ENCODE measurements around the gene MAGI2. TPM values are rescaled to one million over a fixed set of nuclear protein-coding genes. Genes with fewer than 3 reads are reported as not detected.

MAGI2 gene
- total and polyA plus RNA-seq, 2 donors from 2014 or later = 4.4 to 9.0 TPM

DNA sequence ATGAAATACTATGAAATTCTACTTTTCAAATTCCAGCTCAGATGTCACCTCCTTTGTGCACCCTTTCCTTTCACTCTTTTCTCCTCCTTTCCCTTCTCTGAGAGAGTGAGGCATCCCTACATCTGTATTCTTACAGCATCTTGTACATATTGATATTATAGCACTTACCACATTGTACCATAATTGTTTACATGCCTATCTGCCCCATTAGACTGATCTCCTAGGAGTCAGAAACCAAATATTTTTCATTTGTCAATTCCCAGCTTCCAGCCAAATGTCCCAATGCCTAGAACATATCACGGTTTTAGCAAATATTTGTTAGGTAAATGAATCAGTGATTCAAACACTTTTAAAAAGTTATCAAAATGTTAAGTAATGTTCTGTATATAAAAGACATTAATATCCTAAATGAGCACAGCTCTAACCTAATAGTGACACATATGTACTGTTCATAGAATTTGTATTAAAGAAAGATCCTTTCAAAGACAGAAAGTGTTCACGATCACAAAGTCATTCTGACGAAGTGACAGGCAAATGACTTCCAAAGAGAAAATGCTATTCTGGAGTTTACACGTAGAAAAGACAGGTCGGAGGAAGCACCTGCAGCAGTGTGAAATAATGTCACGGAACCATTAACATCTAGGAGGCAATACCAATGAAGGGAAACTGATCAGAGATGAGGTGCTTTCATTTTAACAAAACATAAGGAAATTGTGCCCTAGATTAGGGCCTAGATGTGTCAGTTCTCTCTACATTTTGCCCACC, 774.2 kb downstream of the MAGI2 start:
- H3K36me3 ChIP-seq (ENCODE audit: control insufficient read depth in 2 of 3, insufficient read depth in 3 of 3, low read length in 3 of 3) = no peaks in the 10 kb centered on the region
- no peak overlapping the region for H3K27ac ChIP-seq (ENCODE audit: low read depth in 2 of 2, low read length in 2 of 2)
- no peaks in the 10 kb centered on the region for H3K27me3 ChIP-seq (ENCODE audit: control insufficient read depth, insufficient read depth, low read length)
- H3K9ac ChIP-seq (ENCODE audit: low read length in 3 of 3) = no peak overlapping the region
- no peaks in the 10 kb centered on the region for H3K4me1 ChIP-seq (ENCODE audit: control insufficient read depth in 2 of 3, insufficient read depth in 2 of 3, low read depth in 1 of 3, low read length in 3 of 3)
- DNase-seq (no peak), FAIRE-seq (no peak)
- intact Hi-C loops (cut with DNase I) = no loop called here
- H3K4me3 ChIP-seq (ENCODE audit: low read length in 3 of 3) = no peak overlapping the region
- TF ChIP-seq CTCF (IDR thresholded peaks at IDR 0.05; ENCODE audit: borderline replicate concordance, extremely low read depth, insufficient read depth) = no peak
- H3K9me3 ChIP-seq (ENCODE audit: control insufficient read depth in 2 of 3, insufficient read depth in 1 of 3, low read length in 3 of 3) = no peaks in the 10 kb centered on the region

DNA sequence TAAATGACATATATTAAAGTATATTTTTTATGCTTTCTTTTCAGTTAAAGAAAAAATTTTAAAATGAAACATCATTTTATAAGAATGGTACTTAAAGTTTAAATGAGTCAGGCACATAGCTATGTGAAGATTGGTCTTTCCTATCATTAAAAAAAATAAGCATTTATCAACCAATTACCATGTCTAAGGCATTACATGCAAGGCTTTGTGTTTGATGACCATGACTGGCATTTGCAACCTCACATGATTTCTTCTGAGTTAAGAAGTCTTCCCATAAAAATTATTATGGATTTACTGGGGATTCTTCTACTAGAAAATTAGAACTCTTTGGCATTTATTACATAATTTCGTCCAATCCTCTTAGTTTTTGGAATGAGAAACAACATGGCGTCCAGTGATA, 776.1 kb downstream of the MAGI2 start:
- intact Hi-C loops (cut with DNase I) = no loop called here
- Histone ChIP-seq H3K36me3 (ENCODE audit: control insufficient read depth in 2 of 3, insufficient read depth in 3 of 3, low read length in 3 of 3) (no peaks in the 10 kb centered on the region), H3K4me1 (ENCODE audit: control insufficient read depth in 2 of 3, insufficient read depth in 2 of 3, low read depth in 1 of 3, low read length in 3 of 3) (no peaks in the 10 kb centered on the region), H3K27ac (ENCODE audit: low read depth in 2 of 2, low read length in 2 of 2) (no peak overlapping the region), H3K9me3 (ENCODE audit: control insufficient read depth in 2 of 3, insufficient read depth in 1 of 3, low read length in 3 of 3) (no peaks in the 10 kb centered on the region), H3K9ac (ENCODE audit: low read length in 3 of 3) (no peak overlapping the region), H3K4me3 (ENCODE audit: low read length in 3 of 3) (no peak overlapping the region), H3K27me3 (ENCODE audit: control insufficient read depth, insufficient read depth, low read length) (no peaks in the 10 kb centered on the region)
- no peak for TF ChIP-seq CTCF (IDR thresholded peaks at IDR 0.05; ENCODE audit: borderline replicate concordance, extremely low read depth, insufficient read depth)
- no peak for FAIRE-seq
- DNase-seq = no peak

DNA sequence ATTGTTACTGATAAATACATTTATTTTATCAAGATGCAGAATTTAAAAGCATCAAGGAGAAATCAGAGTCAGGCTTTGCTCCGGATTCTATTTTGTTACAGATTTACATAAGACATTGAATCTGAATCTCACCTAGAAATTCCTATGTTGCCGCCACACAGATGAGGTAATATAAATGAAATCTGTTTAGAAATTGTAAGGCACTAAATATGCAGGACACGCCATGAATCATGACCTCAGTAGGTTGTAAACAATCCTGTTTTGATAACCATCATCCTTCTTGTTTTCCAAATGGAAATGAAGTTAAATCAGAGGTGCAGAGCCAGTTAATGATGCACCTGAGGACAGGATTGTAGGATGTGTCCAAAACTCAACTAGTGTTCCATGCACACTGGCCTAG, 778.0 kb downstream of the MAGI2 start:
- Histone ChIP-seq H3K9me3 (ENCODE audit: control insufficient read depth in 2 of 3, insufficient read depth in 1 of 3, low read length in 3 of 3) (no peaks in the 10 kb centered on the region), H3K27ac (ENCODE audit: low read depth in 2 of 2, low read length in 2 of 2) (no peak overlapping the region), H3K9ac (ENCODE audit: low read length in 3 of 3) (no peak overlapping the region), H3K4me1 (ENCODE audit: control insufficient read depth in 2 of 3, insufficient read depth in 2 of 3, low read depth in 1 of 3, low read length in 3 of 3) (no peaks in the 10 kb centered on the region), H3K36me3 (ENCODE audit: control insufficient read depth in 2 of 3, insufficient read depth in 3 of 3, low read length in 3 of 3) (no peaks in the 10 kb centered on the region), H3K4me3 (ENCODE audit: low read length in 3 of 3) (no peak overlapping the region), H3K27me3 (ENCODE audit: control insufficient read depth, insufficient read depth, low read length) (no peaks in the 10 kb centered on the region)
- no peak for TF ChIP-seq CTCF (IDR thresholded peaks at IDR 0.05; ENCODE audit: borderline replicate concordance, extremely low read depth, insufficient read depth)
- intact Hi-C loops (cut with DNase I) = no loop called here
- DNase-seq (no peak), FAIRE-seq (no peak)
